G401.6 (cell line): ENCODE results near the gene MLLT10.

Experiments
- FAIRE-seq: peaks from 2 replicates; lab custom pipeline; 2012; peaks lifted over from hg19 to GRCh38; lab: Jason Lieb, UNC

Gene MLLT10

GRCh38 chr10:21740989-21741388 lies 207.0 kb downstream of the MLLT10 start:
- no peak for FAIRE-seq

GRCh38 chr10:21742740-21743412 lies 208.8 kb downstream of the MLLT10 start:
- FAIRE-seq, result no peak

GRCh38 chr10:21744223-21744622 lies 210.2 kb downstream of the MLLT10 start:
- FAIRE-seq, result no peak

GRCh38 chr10:21746118-21746517 lies 212.1 kb downstream of the MLLT10 start:
- FAIRE-seq, result no peak

- no peak for FAIRE-seq
These were observed 213.8 kb downstream of the MLLT10 start for GRCh38 chr10:21747809-21748208.

GRCh38 chr10:21749788-21750187 lies 215.8 kb downstream of the MLLT10 start:
- FAIRE-seq, result no peak

GRCh38 chr10:21750424-21750823 lies 216.4 kb downstream of the MLLT10 start:
- FAIRE-seq, result no peak

- no peak for FAIRE-seq
These were observed 217.6 kb downstream of the MLLT10 start for GRCh38 chr10:21751341-21752310.

- no peak for FAIRE-seq
These were observed 219.7 kb downstream of the MLLT10 start for GRCh38 chr10:21753497-21754270.

GRCh38 chr10:21754410-21755011 lies 220.5 kb downstream of the MLLT10 start:
- no peak for FAIRE-seq

GRCh38 chr10:21756707-21757106 lies 222.7 kb downstream of the MLLT10 start:
- FAIRE-seq, result no peak

- FAIRE-seq, result no peak
These were observed 223.3 kb downstream of the MLLT10 start for GRCh38 chr10:21757185-21757901.

- FAIRE-seq, result no peak
These were observed 224.2 kb downstream of the MLLT10 start for GRCh38 chr10:21758239-21758638.

- no peak for FAIRE-seq
These were observed 224.7 kb downstream of the MLLT10 start for GRCh38 chr10:21758696-21759095.

GRCh38 chr10:21759232-21759631 lies 225.2 kb downstream of the MLLT10 start:
- no peak for FAIRE-seq

- FAIRE-seq, result no peak
These were observed 226.3 kb downstream of the MLLT10 start for GRCh38 chr10:21760332-21760731.

GRCh38 chr10:21764466-21765189 lies 230.6 kb downstream of the MLLT10 start:
- no peak for FAIRE-seq

- FAIRE-seq, result no peak
These were observed 235.0 kb downstream of the MLLT10 start for GRCh38 chr10:21769041-21769440.

GRCh38 chr10:21771219-21771618 lies 237.2 kb downstream of the MLLT10 start:
- no peak for FAIRE-seq

- no peak for FAIRE-seq
These were observed 242.9 kb downstream of the MLLT10 start for GRCh38 chr10:21776883-21777282.

- FAIRE-seq, result no peak
These were observed 257.2 kb downstream of the MLLT10 start for GRCh38 chr10:21791276-21791675.
